GM19240 (cell line): ENCODE results near the gene ADGRF4.

ENCODE experiments used
- DNase-seq: peaks from one replicate; pipeline ENCODE4 v3.0.0; 2011; ENCODE audit warnings: low spot score; ENCODE audit not compliant: insufficient read length

ADGRF4 gene, protein sequence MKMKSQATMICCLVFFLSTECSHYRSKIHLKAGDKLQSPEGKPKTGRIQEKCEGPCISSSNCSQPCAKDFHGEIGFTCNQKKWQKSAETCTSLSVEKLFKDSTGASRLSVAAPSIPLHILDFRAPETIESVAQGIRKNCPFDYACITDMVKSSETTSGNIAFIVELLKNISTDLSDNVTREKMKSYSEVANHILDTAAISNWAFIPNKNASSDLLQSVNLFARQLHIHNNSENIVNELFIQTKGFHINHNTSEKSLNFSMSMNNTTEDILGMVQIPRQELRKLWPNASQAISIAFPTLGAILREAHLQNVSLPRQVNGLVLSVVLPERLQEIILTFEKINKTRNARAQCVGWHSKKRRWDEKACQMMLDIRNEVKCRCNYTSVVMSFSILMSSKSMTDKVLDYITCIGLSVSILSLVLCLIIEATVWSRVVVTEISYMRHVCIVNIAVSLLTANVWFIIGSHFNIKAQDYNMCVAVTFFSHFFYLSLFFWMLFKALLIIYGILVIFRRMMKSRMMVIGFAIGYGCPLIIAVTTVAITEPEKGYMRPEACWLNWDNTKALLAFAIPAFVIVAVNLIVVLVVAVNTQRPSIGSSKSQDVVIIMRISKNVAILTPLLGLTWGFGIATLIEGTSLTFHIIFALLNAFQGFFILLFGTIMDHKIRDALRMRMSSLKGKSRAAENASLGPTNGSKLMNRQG

GRCh38 chr6:47698342-47698787, at the start of gene ADGRF4:
Gene ADGRF4 (plus strand): TSS chr6:47698580. CDS start chr6:47707246, 8,666 bp downstream.
- no peak for DNase-seq

- no peak for DNase-seq
Observed at GRCh38 chr6:47650553-47651432, 47.6 kb upstream of the ADGRF4 start.

- DNase-seq = no peak
Observed at GRCh38 chr6:47651505-47651944, 46.9 kb upstream of the ADGRF4 start.

DNA sequence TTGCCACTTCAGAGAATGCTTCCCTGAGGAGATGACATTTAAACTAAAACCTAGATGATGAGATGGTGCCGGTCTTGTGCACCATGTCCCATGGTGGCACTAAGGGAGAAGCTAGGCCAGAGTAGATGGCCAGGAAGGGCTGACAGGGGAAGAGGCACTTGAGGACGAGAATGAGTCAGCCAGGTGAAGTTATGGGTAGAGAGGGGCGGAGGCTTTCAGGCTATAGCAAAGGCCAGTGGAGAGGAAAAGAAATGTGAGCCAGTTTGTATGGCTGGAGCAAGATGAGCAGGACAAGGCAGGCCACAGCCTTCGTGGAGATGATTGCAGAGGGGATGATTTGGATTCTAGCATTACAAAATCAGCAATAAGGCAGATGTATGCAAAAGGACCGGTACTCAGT, 44.7 kb upstream of the ADGRF4 start:
- DNase-seq = no peak

- DNase-seq = no peak
Observed at GRCh38 chr6:47654255-47654654, 44.1 kb upstream of the ADGRF4 start.

GRCh38 chr6:47655719-47656595, 42.4 kb upstream of the ADGRF4 start:
- no peak for DNase-seq

DNA sequence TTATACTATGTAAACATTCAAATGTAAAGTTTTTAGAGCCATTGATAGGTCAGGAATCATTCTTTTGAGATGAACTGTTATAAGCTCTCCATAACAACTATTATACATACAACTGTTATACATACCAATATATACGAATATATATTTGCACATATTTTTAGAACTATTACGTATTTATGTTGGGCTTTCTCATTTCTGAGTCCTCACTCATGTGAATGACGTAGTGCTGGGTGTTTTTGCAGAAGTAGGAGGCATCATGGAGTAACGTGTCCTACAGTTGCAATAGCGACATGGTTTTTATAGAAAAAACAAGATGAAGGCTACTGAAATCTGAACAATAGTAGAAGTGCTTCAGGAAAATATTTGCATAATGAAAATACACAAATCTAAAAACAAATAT, 36.4 kb upstream of the ADGRF4 start:
- DNase-seq = no peak

DNA sequence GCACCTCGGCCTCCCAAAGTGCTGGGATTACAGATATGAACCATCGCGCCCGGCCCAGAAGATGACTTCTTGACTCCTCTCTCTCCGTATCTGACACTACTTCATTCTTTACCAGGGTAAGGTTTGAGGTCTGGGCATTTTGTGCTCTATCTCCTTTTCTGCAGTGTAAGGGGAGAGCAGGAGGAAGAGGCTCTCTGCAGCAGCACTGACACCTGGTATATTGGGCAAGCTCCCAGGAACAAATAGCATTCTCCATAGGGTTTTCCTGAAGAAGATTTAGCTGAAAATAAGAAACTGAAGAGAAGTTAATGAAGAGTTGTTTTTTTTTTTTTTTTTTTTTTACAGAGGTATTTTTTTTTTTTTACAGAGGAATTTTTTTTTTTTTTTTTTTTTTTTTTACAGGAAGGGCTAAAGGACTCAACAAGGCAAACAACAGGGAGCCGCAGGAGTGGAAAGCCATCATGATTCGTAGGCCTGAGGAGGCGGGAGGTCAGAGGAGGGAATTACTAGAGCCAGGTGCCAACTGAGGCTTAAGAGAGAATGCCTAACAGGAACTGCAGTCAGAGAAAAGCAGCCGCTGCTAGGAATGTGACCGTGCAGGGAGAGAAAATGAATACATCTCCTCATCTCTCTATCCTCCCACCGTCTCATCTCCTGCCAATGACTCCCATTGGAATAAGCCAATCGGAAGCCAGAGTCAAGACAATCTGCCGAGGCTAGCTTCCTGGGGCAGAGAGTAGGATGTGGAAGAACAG, 34.7 kb upstream of the ADGRF4 start:
- DNase-seq = no peak

DNA sequence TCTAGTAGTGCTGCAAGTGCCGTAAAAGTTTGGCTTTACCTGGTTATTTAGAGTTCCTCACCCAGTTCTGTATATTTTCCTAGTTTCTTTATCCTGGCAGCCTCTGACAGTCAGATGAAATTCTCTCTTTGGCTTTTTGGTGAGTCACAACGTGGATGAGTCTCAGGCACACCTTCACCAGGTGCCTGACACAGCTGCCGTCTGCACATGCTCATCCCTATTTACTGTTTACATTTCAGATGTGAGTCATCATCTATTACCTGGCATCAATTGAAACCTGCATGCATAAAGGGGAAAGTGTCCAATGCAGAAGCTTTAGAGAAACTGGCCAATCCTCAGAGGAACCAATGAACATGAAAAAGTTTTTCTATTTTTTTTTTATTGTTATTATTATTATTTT, 33.3 kb upstream of the ADGRF4 start:
- DNase-seq = no peak

- no peak for DNase-seq
Observed at GRCh38 chr6:47669684-47670513, 28.5 kb upstream of the ADGRF4 start.

DNA sequence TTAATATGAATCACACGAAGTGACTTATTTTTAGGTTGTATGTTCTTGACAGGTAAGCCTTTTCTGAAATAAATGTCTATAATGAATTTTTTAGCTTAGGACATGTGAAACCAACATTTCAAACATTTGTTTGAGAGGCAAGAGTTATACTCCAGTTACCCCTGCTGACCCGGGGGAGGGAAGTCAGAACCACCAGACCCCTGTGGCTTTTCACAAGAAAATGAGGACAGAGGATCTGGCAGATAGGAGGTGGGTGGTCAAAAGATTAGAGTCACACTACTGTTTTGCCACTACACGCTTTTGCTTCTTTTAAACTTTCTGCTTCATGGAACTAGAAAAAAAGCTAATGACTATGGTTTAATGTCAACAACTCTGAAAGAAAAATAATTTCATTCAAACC, 27.5 kb upstream of the ADGRF4 start:
- no peak for DNase-seq

GRCh38 chr6:47671777-47672176, 26.6 kb upstream of the ADGRF4 start:
- DNase-seq = no peak

GRCh38 chr6:47672816-47673215, 25.6 kb upstream of the ADGRF4 start:
- DNase-seq = no peak

- no peak for DNase-seq
Observed at GRCh38 chr6:47674673-47675072, 23.7 kb upstream of the ADGRF4 start.

DNA sequence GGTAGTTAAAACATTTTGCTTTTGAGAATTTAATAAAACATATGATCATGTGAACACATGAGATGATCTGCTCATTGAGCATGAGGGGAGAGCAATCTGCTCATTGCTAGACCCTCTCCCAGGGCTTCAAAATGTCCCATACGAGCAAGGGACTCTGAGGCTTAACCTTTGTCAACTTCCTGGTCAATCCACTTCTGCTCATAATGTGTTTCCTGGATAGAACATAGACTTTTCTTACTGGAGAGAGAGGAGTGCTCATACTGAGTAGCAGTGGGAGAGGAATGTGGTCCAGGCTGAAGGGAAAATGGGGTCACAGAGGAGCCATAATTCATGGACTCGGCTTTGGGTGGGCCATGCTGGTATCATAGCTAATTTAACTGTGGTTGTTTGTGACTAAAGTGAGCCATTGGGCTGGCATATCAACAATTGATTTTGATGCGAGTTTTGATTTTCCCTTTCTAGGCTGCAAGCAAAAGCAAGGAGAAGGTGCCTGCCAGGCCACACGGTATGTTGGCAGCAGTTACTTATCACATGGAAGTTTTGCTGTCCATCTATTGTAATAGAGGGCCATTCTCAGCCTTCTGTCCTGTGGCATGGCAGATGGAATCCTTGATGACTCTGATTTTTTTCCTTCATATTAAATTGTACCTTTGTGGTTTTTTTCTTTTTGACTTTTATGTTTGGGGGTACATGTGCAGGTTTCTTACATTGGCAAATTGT, 20.8 kb upstream of the ADGRF4 start:
- DNase-seq = no peak

- DNase-seq = no peak
Observed at GRCh38 chr6:47678739-47679138, 19.6 kb upstream of the ADGRF4 start.

DNA sequence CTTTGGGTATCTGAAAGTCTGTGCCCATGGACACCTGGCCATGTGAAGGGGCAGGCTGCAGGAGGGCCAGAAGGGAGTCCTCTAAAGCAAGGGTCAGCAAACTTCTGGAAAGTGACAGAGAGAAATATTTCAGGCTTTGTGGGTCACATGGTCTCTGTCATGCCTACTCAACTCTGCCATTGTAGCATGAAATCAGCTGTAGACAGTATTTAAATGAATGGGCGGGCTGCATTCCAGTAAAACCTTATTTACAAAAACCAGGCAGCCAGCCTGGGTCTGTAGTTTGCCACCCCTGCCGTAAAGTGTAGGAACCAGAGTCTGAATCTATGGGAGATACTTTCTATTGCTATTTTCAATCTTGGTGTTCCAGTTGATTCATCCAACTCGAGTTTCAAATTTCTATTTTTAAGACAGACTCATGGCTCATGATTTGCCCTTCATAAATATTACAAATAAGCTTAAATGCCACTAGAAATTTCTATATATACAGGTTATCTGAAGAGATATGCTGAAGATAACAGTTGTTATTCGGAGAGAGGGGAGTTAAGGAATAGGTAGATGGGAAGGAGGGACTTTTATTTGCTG, 19.0 kb upstream of the ADGRF4 start:
- DNase-seq = no peak

DNA sequence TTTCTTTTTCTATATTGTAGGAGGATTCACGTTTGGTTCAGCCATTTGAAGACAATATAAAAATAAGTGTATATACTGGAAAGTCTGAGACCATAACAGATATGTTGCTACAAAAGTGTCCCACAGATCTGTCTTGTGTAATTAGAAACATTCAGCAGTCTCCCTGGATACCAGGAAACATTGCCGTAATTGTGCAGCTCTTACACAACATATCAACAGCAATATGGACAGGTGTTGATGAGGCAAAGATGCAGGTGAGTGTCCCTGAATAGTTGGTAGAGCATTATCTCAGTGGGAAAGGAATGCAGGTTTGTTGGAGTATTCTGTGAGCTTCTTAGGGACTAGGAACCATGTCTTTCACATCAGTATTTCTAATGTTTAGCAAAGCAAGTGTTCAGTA, 18.3 kb upstream of the ADGRF4 start:
- DNase-seq = no peak
